Keratinocyte (primary cell): ENCODE measurements around the gene B3GALT2.

Source experiments
- EZH2 ChIP-seq: IDR thresholded peaks from one replicate; pipeline ENCODE4 v1.6.1; 2012; ENCODE audit warnings: inconsistent platforms, mild to moderate bottlenecking, low read length, moderate library complexity
- TF ChIP-seq, protein P1 (sequence below), 3 experiments: IDR thresholded peaks in 1 of 3; conservative IDR thresholded peaks in 1 of 3; optimal IDR thresholded peaks in 1 of 3; 2 replicates in 2 of 3; 3 replicates in 1 of 3; pipeline versions ENCODE3 to v1.5.1; 2011; ENCODE audit warnings: low read length in 3 of 3, mild to moderate bottlenecking in 3 of 3, moderate library complexity in 2 of 3, control low read depth in 1 of 3, inconsistent platforms in 1 of 3; ENCODE audit not compliant: insufficient read depth in 2 of 3; ENCODE audit errors: extremely low read depth in 1 of 3

DNA sequence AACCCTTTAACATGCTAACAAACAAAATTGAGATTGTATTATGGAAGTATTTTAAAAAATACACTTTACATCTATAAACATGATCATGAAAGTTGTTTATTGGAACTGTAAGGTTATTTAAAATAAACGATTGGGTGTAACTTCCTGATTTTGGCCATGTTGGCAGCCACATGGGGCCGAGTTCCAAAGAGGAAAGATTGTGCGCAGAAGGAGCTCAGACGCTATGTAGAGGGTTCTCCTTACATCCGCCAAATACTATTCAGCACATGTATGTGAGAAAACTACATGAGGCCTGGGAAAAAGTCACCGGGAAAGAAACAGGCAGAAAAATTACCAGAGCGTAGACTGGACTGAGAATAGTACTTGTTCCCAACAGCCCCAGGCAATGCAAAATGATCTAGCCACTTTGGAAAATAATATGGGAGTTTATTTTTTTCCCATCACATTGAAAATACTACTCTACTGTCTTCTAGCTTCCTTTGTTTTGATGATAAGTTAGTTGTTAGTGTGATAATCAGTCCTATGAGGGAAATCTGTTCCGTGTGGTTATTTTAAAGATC lies 35.7 kb upstream of the B3GALT2 start:
- TF ChIP-seq, protein P1, sequence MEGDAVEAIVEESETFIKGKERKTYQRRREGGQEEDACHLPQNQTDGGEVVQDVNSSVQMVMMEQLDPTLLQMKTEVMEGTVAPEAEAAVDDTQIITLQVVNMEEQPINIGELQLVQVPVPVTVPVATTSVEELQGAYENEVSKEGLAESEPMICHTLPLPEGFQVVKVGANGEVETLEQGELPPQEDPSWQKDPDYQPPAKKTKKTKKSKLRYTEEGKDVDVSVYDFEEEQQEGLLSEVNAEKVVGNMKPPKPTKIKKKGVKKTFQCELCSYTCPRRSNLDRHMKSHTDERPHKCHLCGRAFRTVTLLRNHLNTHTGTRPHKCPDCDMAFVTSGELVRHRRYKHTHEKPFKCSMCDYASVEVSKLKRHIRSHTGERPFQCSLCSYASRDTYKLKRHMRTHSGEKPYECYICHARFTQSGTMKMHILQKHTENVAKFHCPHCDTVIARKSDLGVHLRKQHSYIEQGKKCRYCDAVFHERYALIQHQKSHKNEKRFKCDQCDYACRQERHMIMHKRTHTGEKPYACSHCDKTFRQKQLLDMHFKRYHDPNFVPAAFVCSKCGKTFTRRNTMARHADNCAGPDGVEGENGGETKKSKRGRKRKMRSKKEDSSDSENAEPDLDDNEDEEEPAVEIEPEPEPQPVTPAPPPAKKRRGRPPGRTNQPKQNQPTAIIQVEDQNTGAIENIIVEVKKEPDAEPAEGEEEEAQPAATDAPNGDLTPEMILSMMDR (optimal IDR thresholded peaks at IDR 0.05 in 1 of 3, IDR thresholded peaks at IDR 0.05 in 1 of 3, conservative IDR thresholded peaks at IDR 0.05 in 1 of 3; ENCODE audit: extremely low read depth in 1 of 3, insufficient read depth in 2 of 3, low read length in 3 of 3): no peak
- no peak for TF ChIP-seq EZH2
